D721Med (cell line): ENCODE data around the gene TAS2R10.
"Not testable (repeated sequence)": the region's sequence is repeated elsewhere in the genome, so short reads cannot be mapped to it uniquely, and the experiment has no call there.

Experiments
- DNase-seq: peaks from one replicate; pipeline ENCODE4 v3.0.0; 2011; ENCODE audit warnings: low spot score; ENCODE audit not compliant: insufficient read length
- FAIRE-seq: peaks from 2 replicates; lab custom pipeline; 2011; peaks lifted over from hg19 to GRCh38; lab: Jason Lieb, UNC
- CTCF ChIP-seq: IDR thresholded peaks from 2 replicates; pipeline ENCODE4 v1.5.1; 2012; ENCODE audit warnings: mild to moderate bottlenecking, control low read depth; ENCODE audit not compliant: insufficient read depth; ENCODE audit errors: missing control alignments

Gene TAS2R10

GRCh38 chr12:10811883-10812536 lies 14.1 kb downstream of the TAS2R10 start:
- DNase-seq, result no peak
- no peak for TF ChIP-seq CTCF
- FAIRE-seq, result no peak

GRCh38 chr12:10810068-10810467 lies 16.1 kb downstream of the TAS2R10 start, which contains the start of gene TAS2R9:
Gene TAS2R9, minus strand, starts transcription at chr12:10810168. Its CDS starts 93 bp downstream, at chr12:10810075.
- FAIRE-seq, result no peak

GRCh38 chr12:10807186-10807585 lies 19.0 kb downstream of the TAS2R10 start, which contains the start of gene TAS2R8:
Gene TAS2R8, minus strand, starts transcription at chr12:10807286. Its CDS starts 306 bp downstream, at chr12:10806980.
- FAIRE-seq (no peak), DNase-seq (no peak)
- TF ChIP-seq CTCF, result no peak

More at GRCh38 chr12:10810068-10810467, 16.1 kb downstream of the TAS2R10 start, which contains the start of gene TAS2R9:
- no peak for DNase-seq
- TF ChIP-seq CTCF, result no peak

- FAIRE-seq (no peak), DNase-seq (no peak)
- TF ChIP-seq CTCF, result no peak
Measured at GRCh38 chr12:10802587-10802986, 23.6 kb downstream of the TAS2R10 start, which contains the start of gene TAS2R7. Gene TAS2R7, minus strand, starts transcription at chr12:10802627. Its CDS starts 57 bp downstream, at chr12:10802570.

- FAIRE-seq, result no peak
- TF ChIP-seq CTCF, result no peak
- no peak for DNase-seq
Measured at GRCh38 chr12:10801741-10802140, 24.4 kb downstream of the TAS2R10 start.

GRCh38 chr12:10794222-10794621 lies 31.9 kb downstream of the TAS2R10 start:
- FAIRE-seq (no peak), DNase-seq (no peak)
- no peak for TF ChIP-seq CTCF

GRCh38 chr12:10791769-10792168 lies 34.4 kb downstream of the TAS2R10 start:
- not testable (repeated sequence) for DNase-seq, FAIRE-seq
